Central memory CD4-positive, alpha-beta T cell (primary cell): ENCODE data around the gene APBA1.
A peak's percentile ranks its signal among the peaks of the same experiment; 100 is the strongest.

Source experiments
- DNase-seq: peaks from one replicate; pipeline ENCODE4 v3.0.0; 2022
- total RNA-seq, 3 experiments: gene quantifications; one replicate each; lab custom pipeline; 2026; lab: John Stamatoyannopoulos, UW

Gene APBA1
- total RNA-seq: 0.35 to 3.8 (median 0.96) reads per million in 3 experiments

GRCh38 chr9:69671879-69672595 lies at the start of gene APBA1:
Gene APBA1 (minus strand): TSS chr9:69672371.
- peak; percentile 34 for DNase-seq

- no peak for DNase-seq
Observed at GRCh38 chr9:69719983-69720382, 47.8 kb upstream of the APBA1 start.

- no peak for DNase-seq
Observed at GRCh38 chr9:69719367-69719766, 47.2 kb upstream of the APBA1 start.

GRCh38 chr9:69718218-69718617 lies 46.0 kb upstream of the APBA1 start:
- DNase-seq: no peak

GRCh38 chr9:69715825-69716224 lies 43.7 kb upstream of the APBA1 start:
- DNase-seq: no peak

GRCh38 chr9:69715096-69715495 lies 42.9 kb upstream of the APBA1 start:
- DNase-seq: no peak

GRCh38 chr9:69697475-69697874 lies 25.3 kb upstream of the APBA1 start:
- no peak for DNase-seq

- no peak for DNase-seq
Observed at GRCh38 chr9:69696802-69697201, 24.6 kb upstream of the APBA1 start.

GRCh38 chr9:69689991-69690538 lies 17.9 kb upstream of the APBA1 start:
- no peak for DNase-seq

- DNase-seq: no peak
Observed at GRCh38 chr9:69683927-69684326, 11.8 kb upstream of the APBA1 start.

GRCh38 chr9:69678843-69679538 lies 6.8 kb upstream of the APBA1 start:
- DNase-seq: no peak

- DNase-seq: no peak
Observed at GRCh38 chr9:69677931-69678330, 5.8 kb upstream of the APBA1 start.

- no peak for DNase-seq
Observed at GRCh38 chr9:69675563-69675962, 3.4 kb upstream of the APBA1 start.

GRCh38 chr9:69674716-69675438 lies 2.7 kb upstream of the APBA1 start:
- DNase-seq: no peak

GRCh38 chr9:69674112-69674685 lies 2.0 kb upstream of the APBA1 start:
- no peak for DNase-seq

- DNase-seq: no peak
Observed at GRCh38 chr9:69673311-69673640, 1.1 kb upstream of the APBA1 start.

- DNase-seq: peak; percentile 50
Observed at GRCh38 chr9:69672596-69673310, 582 bp upstream of the APBA1 start.

GRCh38 chr9:69671311-69671878 lies 776 bp downstream of the APBA1 start:
- no peak for DNase-seq

GRCh38 chr9:69667306-69667705 lies 4.9 kb downstream of the APBA1 start:
- DNase-seq: no peak

- no peak for DNase-seq
Observed at GRCh38 chr9:69660304-69660703, 11.9 kb downstream of the APBA1 start.

GRCh38 chr9:69658987-69659675 lies 13.0 kb downstream of the APBA1 start:
- DNase-seq: no peak

GRCh38 chr9:69657269-69657668 lies 14.9 kb downstream of the APBA1 start:
- DNase-seq: no peak
